GM12874 (cell line): Measurements from ENCODE around the gene SAXO1.

Source experiments
- TF ChIP-seq, protein P1 (sequence below): IDR thresholded peaks from 2 replicates; pipeline ENCODE4 v1.5.1; 2011; ENCODE audit warnings: low read depth, mild to moderate bottlenecking, control low read depth, low read length, moderate library complexity; ENCODE audit not compliant: insufficient read depth

Gene SAXO1

GRCh38 chr9:18985996-18986395, 47.0 kb downstream of the SAXO1 start:
- TF ChIP-seq, protein P1, sequence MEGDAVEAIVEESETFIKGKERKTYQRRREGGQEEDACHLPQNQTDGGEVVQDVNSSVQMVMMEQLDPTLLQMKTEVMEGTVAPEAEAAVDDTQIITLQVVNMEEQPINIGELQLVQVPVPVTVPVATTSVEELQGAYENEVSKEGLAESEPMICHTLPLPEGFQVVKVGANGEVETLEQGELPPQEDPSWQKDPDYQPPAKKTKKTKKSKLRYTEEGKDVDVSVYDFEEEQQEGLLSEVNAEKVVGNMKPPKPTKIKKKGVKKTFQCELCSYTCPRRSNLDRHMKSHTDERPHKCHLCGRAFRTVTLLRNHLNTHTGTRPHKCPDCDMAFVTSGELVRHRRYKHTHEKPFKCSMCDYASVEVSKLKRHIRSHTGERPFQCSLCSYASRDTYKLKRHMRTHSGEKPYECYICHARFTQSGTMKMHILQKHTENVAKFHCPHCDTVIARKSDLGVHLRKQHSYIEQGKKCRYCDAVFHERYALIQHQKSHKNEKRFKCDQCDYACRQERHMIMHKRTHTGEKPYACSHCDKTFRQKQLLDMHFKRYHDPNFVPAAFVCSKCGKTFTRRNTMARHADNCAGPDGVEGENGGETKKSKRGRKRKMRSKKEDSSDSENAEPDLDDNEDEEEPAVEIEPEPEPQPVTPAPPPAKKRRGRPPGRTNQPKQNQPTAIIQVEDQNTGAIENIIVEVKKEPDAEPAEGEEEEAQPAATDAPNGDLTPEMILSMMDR, result no peak

DNA sequence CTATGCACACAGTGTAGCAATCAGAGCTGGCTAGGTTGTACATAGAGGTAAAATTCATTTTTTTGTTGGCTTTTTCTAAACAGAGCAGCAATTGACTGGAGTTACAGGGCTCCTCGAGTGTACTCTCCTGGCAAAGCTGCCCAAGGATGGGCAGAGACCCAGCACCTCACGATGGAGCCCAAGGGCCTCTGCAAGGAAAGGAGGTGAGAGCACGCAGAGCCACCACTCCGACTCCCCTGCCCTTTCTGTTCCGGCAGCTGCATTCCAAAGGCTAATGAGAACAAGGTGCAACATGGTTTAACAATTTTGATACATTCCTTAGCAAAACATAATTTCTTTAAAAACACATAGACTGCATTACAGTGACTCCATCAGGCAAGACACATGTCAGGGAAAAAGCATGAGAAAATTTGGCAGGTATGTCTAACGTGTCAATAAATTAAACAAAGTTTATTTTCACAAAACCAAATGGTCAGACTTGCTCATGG, 47.5 kb downstream of the SAXO1 start:
- TF ChIP-seq, protein P1, result no peak

- TF ChIP-seq, protein P1, result no peak
Measured at GRCh38 chr9:18982262-18982620, 50.8 kb downstream of the SAXO1 start.

DNA sequence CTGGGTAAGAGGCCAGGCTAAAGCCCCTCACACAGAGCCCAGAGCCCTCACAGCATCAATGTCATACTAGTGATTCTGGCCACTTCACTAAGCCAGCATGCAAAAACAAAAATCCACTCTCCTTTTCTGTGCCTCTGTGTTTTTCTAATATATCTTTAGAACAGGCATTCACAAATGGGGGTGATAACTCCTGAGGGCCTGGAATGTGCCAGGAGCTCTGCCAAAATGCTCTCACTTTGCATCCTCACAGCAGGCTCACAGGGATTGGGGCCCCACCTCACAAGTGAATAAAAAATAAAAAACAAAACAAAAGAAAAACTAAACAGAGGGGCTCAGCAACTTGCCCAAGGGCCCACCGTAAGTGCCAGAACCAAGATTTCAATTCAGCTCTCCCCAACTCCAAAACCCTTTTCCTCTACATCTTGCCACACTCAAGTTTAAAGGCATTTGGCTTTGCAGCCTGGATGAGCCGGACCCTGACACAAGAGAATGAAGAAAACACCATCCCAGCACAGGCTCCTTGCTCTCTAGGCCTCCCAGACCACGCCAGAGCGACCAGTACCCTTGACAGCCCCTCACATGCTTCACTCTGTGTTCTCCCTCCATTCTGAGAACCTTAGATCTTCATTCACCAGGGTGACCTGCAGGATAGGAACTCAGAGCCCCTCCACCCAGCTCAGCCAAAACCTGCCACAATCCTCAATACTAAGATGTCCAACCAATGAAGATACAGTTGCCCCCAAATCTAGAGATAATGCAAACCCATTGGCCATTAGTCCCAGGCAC, 51.3 kb downstream of the SAXO1 start:
- TF ChIP-seq, protein P1, result no peak

DNA sequence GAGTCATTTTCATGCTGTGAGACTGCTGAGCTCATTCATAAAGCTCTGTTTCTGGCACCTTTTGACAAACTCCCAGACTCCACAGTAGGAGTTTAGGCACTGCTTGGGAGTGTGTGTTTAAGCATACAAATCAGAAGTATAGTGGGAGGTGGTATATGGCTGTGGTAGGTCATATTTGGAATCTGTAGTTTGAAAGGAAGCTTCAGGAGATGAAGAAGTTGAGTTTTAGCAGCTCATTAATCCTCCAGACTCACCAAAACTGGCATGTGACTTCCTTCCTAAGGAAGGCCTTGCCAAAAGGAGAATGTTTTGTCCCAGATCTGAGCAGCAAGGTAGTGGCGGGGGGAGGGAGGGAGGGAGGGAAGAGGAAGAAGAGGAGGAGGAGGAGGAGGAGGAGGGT, 52.8 kb downstream of the SAXO1 start:
- TF ChIP-seq, protein P1, result no peak

- TF ChIP-seq, protein P1, result no peak
Measured at GRCh38 chr9:18979367-18979766, 53.6 kb downstream of the SAXO1 start.

DNA sequence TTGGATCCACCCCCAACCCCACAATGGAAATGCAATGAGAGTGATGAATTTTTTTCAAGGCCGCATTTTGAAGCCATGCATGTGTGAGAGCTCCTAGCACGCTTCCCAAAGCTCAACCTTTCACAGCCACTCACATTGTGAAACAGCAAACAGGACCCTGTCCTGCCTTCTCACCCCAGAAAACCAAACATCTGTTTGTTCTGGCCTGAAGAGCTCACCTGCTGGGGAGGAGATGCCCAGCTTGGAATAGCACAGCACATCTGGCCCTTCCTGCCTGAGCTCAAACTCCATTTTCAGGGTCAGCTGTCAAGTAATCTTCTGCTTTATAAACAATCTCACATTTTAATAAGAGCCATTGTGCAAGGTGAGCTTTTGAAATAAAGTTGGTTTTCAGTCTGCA, 54.8 kb downstream of the SAXO1 start:
- TF ChIP-seq, protein P1, result no peak
